Epithelial cell of prostate (primary cell): ENCODE data around the gene NDUFB8.
A peak's percentile ranks its signal among the peaks of the same experiment; 100 is the strongest.

Experiments used
- DNase-seq: peaks from one replicate; pipeline ENCODE4 v3.0.0-alpha.2; 2011; ENCODE audit warnings: low read depth, low spot score
- H3K27ac ChIP-seq: fragments of 450-650 bp; 2 replicates; pipeline ENCODE4 v1.5.1; 2017; ENCODE audit warnings: mild to moderate bottlenecking

NDUFB8 gene

DNA sequence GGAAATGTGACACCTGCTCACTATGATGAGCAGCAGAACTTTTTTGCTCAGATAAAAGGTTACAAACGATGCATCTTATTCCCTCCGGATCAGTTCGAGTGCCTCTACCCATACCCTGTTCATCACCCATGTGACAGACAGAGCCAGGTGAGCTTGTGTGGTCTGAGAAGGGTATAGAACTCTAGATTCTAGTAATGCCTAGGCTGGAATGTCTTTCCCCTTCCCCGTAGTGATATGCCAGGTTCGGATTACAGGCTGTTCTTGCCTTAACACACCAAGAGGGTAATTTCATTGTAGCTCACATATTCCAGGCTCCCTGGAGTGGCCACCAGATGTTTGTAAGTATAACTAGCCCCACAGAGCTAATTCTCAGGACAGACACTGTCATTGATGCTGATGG is 15.3 kb upstream of the NDUFB8 start:
- DNase-seq: no peak

DNA sequence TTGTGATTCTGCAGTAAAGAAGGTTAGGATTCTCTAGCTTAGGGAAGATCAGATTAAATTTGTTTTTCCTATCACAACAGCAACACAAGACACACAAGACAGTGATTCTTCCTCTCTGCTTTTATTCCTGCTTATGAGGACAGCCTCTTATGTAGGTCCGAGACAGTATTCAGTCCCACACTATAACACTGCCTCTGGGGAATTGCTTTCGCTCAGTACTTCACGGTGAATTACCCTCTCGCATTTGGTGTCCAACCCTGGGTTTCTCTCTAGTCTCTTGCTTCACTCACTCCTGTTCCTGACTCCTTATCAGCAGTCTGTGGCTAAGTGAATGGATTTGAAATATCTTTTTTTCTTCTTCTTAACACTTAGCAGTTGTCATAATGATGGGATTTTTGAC is 7.8 kb upstream of the NDUFB8 start:
- H3K27ac ChIP-seq: no peak overlapping the region
- no peak for DNase-seq

More for the DNA sequence above, 15.3 kb upstream of the NDUFB8 start:
- H3K27ac ChIP-seq: no peak overlapping the region

DNA sequence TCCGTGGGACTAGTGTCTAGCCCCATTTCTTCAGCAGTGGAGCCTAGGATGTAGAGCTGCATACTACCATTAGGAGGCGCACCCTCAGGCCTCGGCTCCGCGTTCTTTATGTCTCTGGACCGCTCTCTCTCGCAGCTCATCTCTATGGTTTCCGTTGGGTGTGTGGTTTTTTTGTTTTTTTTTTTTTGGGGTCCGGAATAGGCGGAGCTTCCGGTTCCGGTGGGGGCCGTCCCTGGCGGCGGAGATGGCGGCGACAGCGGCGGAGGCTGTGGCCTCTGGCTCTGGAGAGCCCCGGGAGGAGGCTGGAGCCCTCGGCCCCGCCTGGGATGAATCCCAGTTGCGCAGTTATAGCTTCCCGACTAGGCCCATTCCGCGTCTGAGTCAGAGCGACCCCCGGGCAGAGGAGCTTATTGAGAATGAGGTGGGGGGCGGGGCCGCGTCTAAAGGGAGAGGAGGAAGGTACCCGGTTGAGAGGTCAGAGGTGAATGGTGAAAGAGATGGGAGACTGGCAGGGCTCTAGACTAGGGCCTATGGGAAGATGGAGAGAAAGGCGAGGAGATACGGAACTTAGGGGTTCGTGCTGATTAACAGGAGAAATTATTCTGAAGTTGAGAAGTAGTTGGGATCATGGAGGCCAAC is 6.2 kb upstream of the NDUFB8 start, which contains the start of gene HIF1AN:
Gene HIF1AN, plus strand, starts transcription at position 229 of the 639 bp plus-strand sequence. Its CDS starts 16 bp downstream, at position 245.
- peak within 1 kb of the TSS; percentile 32 for H3K27ac ChIP-seq
- peak; percentile 69 for DNase-seq

DNA sequence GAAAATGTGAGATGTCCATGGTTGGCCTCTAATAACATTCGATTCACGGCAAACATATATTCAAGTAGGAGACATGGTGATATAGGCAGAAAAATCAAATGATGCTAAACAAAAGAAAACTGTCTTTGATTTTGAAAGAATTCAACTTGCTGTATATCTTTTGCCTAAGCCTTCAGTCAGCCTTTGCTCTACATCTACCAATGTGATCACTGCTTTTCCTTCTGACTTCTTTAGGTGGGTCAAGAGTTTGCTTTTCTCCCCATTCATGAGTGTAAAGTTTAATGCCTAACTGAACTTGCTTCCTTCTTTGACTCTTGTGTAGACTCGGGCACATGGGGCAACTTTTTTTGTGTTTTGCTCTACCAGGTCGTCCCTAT is 5.7 kb upstream of the NDUFB8 start:
- DNase-seq: no peak
- H3K27ac ChIP-seq: no peak overlapping the region

DNA sequence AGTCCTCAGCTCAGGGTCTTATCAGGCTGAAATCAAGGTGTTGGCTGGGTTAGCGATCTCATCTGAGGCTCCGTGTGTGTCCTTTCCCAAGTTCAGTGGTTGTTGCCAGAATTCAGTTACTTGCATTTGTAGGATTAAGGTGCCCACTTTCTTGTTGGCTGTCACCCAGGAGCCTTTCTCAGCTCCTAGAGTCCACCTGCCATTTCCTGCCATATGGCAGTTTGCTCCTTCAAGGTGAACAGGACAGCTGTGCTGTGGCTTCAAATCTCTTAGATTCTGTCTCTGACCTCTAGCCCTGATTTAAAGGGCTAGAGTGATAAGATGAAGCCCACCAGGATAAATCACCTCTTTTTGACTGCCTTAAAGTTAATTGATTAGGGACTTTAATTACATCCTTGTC is 5.1 kb upstream of the NDUFB8 start:
- no peak overlapping the region for H3K27ac ChIP-seq
- no peak for DNase-seq

DNA sequence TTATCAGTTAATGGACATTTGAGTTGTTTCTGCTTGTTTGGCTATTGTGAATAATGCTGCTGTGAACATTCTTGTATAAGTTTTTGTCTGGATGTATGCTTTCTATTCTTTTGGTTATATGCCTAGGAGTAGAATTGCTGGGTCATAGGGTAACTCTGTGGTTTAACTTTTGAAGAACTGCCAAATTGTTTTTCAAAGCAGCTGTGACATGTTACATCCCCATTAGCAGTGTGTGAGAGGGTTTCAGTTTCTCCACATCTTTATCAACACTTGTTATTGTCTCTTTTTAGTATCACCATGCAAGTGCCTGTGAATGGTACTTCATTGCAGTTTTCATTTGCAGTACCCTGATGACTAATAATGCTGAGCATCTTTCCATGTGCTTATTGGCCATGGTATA is 2.1 kb upstream of the NDUFB8 start:
- H3K27ac ChIP-seq: no peak overlapping the region
- DNase-seq: no peak

DNA sequence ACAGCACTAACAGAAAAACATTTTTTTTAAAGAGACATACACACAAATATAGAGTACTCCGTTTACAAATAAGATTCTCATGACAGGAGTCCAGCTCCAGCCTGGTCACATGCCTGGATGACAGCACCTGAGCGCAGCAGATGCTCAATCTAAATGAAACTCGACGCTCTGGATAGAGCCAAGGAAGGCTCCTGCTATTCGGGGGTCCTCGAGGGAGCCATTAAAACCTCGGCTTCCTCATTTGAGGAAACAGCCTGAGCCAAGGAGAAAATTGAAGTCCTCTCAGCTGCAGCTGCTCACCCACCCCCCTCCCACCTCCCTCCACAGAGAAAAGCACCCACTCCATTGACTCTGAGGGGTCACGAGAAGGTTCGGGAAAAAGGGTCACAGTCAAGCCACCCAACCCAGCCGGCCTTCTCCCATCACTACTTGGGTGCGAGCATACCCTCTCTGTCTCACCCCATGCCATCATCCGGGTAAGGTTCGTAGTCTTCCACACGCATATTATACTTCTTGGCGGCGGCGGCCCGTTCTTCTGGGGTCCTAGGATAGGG is 673 bp downstream of the NDUFB8 start:
- no peak for DNase-seq
- peak overlapping the region; percentile 32 for H3K27ac ChIP-seq

DNA sequence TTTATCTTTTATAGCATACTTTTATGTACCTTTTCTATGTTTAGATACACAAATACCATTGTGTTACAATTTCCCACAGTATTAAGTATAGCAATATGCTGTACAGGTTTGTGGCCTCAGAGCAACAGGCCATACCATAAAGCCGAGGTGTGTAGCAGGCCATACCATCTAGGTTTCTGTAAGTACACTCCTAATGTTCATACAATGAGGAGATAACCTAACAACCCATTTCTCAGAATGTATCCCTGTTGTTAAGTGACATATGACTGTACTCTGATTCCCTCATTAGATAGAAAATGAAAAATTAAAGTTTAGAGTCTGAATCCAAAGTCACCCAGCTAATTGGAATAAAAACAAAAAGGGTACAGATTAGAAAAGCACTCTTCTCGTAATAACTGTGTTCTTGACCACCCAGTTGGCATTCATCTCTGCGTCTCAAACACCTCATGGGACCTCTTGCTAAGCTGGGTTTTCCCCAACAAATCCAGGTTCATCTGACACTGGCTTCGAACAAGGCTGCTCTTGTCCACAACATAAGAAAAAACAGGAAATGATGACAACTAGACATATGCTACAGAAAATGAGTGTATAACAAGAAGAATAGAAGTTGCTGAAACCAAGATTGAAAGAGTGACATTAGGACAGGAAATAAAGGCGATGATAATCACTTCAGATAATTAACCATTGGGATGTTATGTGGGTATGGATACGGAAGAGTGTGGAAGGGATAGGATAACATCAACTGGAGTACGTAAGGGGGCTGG is 1.4 kb downstream of the NDUFB8 start:
- H3K27ac ChIP-seq: peak overlapping the region; percentile 32
- DNase-seq: no peak

DNA sequence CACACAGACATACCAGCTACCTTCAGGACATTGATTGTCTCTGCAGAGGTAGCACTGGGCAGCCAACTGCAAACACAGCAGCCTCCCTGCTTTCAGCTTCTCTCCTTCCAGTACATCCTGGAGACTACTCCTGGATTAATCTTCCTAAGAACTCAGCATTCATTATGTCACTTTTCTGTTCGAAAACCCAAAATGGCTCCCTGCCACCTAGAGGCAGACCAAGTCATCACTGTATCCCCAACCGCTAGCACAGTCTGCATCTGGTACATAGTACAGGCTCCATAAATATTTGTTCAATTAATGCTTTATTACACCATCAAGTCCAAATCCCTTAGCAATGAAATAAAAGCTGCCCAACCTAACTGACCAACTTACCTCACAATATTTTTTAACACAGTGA is 5.0 kb downstream of the NDUFB8 start:
- no peak for DNase-seq
- H3K27ac ChIP-seq: no peak overlapping the region

DNA sequence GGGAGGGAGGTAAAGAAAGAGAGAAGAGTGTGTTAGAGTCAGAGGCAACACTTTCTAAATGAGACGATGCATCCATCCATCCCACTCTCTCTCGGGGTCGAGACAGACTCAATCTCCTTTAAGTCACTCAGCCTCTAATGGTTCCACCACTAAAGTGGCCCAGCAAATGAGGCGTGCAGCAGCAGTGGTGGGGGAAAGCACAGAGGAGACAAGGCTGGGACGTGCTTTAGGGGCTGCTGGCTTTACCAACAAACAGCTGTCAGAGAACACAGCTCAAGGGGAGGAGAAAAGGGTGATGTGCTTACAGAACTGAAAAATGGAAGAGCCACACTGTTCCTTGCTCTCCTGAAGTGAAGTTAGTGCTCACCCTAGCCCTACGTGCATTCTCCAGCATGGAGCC is 5.5 kb downstream of the NDUFB8 start:
- no peak overlapping the region for H3K27ac ChIP-seq
- DNase-seq: no peak

DNA sequence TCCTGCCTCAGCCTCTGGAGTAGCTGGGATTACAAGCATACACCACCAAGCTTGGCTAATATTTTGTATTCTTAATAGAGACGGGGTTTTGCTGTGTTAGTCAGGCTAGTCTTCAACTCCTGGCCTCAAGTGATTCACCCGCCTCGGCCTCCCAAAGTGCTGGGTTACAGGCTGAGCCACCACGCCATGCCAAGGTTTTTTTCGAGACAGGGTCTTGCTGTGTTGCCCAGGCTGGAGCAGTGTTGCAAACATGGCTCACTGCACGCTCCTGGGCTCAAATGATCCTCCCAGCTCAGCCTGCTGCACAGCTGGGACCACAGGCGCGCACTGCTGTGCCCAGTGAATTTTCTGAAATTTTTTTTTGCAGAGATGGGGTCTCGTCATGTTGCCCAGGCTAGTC is 6.7 kb downstream of the NDUFB8 start:
- H3K27ac ChIP-seq: no peak overlapping the region
- no peak for DNase-seq

DNA sequence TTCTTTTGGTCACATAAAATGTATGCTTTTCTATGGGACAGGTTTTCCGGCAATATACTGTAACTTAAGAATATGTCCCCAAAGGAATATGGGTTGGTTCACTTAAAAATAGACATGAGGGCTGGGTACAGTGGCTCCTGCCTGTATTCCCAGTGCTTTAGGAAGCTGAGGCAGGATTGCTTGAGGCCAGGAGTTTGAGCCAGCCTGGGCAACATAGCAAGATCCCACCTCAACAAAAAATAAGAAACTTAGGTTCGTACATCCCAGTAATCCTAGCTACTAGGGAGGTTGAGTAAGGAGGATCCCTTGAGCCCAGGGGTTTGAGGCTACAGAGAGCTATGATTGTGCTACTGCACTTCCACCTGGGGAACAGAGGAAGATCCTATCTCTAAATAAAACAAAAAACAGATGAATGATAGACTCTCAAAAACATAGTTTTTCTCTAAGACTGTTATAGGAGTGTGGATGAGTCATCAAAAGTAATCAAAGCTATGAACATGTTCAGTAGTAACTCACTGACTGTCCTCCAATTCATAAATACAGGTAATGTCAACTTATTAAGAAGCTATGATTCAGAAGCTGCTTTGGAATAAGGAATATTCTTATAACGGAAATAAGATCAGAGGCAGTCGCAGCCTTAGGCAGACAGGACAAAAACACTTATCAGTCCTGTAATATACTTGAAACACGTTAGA is 7.4 kb downstream of the NDUFB8 start:
- no peak overlapping the region for H3K27ac ChIP-seq
- no peak for DNase-seq

DNA sequence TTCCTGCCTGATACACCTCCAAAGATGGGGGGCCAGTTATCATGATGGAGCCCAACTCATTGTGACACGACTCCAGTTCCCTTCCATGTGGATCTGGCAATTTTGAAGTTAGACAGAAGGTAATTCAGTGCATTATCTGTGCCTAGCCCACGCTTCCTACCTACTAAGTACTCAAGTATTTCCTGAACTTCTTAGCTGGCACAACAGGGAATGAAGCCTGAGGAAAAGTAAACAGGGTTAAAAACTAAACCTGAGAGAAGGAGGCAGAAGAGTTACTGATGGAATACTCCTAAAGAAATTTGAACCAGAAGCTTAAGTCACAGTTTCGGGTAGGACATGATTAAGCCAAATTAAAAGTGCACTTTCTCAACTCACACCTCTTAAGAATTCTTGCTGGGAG is 8.9 kb downstream of the NDUFB8 start:
- peak overlapping the region; percentile 69 for H3K27ac ChIP-seq
- DNase-seq: no peak

DNA sequence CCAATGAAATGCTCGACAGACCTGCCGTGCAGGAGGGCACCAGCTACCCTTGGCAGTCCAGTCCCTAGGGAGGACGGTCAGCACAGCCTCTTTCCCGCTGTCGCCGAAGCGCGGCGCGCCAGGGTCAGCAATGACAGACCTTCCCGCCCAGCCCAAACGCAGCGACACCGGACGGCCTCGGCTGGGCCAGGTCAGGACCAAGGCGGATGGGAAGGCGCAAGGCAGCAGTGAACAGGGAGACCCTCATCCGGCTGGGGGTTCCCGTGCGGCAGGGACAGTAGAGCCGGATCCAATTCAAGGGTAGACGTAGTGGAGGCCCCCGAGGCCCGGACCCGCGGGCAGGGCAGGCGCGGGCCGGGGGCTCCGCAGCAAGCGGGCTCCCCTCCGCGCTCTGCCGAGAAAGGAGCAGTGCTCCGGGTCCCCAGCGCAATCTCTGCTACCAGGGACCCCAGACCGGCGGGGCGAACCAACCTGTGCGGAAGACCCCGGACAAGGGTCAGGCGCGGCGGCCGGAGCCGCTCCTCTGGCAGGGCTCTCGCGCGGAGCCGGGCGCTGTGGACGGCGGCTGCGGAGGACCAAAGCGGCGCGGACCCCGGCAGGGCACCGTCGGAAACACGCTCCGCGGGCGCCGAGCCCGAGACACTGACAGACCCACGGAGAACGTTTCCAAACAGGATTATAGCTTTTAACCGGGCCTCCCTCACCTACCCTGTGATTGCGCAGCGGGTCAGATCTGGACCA is 10.2 kb downstream of the NDUFB8 start, which contains the start of gene SEC31B:
Gene SEC31B, minus strand, starts transcription at position 551 of the 741 bp plus-strand sequence. CDS start 2,909 bp downstream, outside the sequence.
- H3K27ac ChIP-seq: peak within 1 kb of the TSS; percentile 69

DNA sequence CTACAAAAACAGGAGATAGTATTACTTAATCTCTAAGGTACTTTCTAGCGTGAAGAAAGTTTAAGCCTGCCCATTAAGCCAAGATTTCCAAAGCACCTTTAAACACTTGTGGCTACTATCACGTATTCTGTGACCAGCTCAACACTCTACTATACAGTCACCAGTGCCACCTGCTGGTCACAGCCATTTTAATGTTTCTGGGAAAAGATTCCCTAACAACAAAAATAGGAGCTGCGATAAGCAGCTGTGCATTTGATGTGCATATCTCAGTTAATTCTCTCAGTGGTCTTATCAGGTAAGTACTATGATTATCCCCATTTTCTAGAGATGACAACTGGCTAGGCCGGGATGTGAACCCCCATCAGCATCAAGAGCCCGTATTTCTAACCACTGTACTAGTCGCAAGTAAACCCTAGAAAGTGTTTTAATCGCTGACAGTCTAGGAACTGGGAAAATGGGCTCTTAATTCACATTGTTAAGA is 10.9 kb downstream of the NDUFB8 start:
- H3K27ac ChIP-seq: no peak overlapping the region
- DNase-seq: no peak

More for the DNA sequence above, 10.2 kb downstream of the NDUFB8 start, which contains the start of gene SEC31B:
- DNase-seq: no peak

DNA sequence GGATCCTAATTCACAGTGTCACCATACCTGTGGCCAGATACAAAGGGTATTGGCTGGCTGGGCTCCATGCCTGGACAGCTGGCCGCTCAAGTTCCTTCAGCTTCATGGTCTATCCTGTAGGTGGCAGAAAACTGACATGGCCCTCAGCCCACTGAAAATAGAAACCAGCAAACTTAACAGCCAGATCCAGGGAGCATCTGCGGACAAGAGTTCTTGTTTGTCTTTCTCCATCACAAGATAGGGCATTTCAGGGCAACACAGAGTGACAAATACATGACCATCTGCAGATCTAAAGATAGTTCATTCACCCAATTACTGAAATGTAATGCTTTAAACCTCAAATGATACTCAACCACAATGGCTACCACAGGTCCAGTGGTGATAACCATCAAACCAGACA is 12.8 kb downstream of the NDUFB8 start:
- no peak for DNase-seq
- H3K27ac ChIP-seq: no peak overlapping the region

DNA sequence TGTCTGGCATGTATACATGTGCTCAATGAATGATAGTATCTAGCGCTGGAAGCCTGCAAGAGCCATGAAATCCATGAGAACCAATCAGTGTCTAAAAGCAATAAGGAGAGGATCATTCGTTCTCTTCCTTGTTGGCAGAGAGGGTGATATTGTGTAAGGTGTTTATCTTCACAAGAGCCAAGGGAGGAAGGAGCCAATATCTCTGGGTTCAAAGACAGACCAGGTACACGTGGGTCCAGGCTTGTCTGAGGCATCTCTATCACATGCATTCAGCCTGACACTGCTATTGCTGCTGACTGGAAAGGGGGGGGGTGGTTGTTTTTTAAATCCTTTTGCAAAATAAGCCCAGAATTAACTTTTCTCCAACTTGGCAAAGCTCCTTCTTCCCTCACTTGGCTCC is 14.1 kb downstream of the NDUFB8 start:
- H3K27ac ChIP-seq: no peak overlapping the region

DNA sequence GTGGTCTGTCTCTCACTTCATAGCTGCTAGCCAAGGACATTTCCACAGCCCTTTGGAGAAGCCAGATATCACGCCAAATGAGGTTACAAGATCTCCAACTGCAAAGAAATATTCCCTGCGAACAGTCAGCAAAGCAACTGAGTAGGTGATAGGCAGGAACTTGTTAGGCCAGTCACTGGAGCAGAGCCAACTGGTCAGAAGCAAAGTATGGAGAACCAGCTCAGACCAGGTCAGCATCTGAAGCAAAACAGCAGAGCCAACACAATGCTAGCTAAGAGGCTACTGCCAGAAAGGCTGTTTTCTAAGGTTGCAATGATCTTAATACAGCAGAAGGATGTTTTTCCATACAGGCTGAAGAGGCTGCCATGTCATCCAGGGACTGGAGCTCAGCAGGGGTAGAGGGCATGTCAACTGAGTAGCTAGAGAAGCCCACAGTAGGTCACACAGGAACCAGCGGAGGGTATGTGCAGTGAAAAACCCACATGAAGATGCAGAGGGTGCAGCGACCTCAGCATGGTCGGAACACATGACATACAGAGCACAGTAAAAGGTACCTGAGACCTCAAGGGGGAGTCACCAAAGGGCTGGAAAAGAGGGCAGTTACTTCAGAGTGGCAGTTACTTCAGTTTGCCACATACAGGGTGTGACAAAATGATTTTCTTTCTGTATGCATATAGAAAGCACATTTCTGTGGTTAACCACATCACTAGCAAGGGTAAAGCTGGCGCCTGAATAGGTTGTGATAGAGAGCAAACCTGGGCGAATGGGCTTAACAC is 18.9 kb downstream of the NDUFB8 start:
- DNase-seq: no peak
- H3K27ac ChIP-seq: no peak overlapping the region

More for the DNA sequence above, 14.1 kb downstream of the NDUFB8 start:
- no peak for DNase-seq

DNA sequence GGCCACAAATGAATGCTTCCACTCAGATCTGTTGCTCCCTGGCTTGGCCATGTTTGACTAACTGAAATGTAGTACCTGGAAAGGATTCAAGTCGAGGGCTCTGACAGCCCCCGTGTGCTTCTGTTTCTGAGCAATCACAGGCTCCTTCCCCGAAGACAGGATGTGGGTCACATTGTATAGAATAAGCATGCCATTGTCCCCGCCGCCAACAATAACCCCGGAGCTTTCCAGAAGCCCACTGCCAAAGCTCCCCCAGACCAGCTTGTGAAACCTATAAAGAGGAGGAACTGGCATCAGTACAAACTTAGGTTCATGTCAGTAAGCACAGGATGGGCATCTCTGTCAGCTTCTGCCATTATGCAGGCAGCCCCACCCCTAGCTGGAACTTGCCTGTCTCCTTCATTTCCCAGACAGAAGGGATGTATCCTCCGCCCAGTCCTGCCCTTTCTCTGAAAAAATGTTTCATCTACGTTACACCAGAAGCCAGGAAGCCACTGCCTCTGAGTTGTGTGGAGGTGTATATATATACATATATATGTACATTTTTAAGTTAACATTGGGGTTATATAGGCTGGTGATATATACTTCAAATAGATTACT is 20.3 kb downstream of the NDUFB8 start:
- no peak for DNase-seq
- no peak overlapping the region for H3K27ac ChIP-seq
